Panc1 (cell line): ENCODE data around the gene PHF23. TPM values are rescaled to one million over a fixed set of nuclear protein-coding genes. Genes with fewer than 3 reads are reported as not detected.
A peak's percentile ranks its signal among the peaks of the same experiment; 100 is the strongest.

Experiments
- ATAC-seq: fragments of 200-7000 bp; cut with Tn5 transposase; 2 replicates; pipeline ENCODE4 v1.9.1; 2020; ENCODE audit warnings: mild to moderate bottlenecking, moderate library complexity
- BruUV-seq: library from RNA; stranded (reverse); fragments of 400-500 nt; replicated peaks from 2 replicates; lab custom pipeline; 2021; lab: Mats Ljungman, UMichigan
- CTCF ChIA-PET: fragments of 300-600 bp; sonication (Branson Sonifier 250); formaldehyde crosslinking; loops from one replicate; lab custom pipeline; 2022; ENCODE audit warnings: antibody characterized with exemption; lab: Charles Lee
- POLR2A ChIA-PET: fragments of 300-600 bp; sonication (Branson Sonifier 250); formaldehyde crosslinking; loops from one replicate; lab custom pipeline; 2022; ENCODE audit warnings: antibody characterized with exemption; lab: Charles Lee
- DNase-seq: peaks from one replicate; pipeline ENCODE4 v3.0.0-alpha.2; 2010; ENCODE audit warnings: low read depth, low spot score
- H3K27ac ChIP-seq: 2 replicates; pipeline ENCODE4 v1.5.1; 2011; ENCODE audit warnings: mild to moderate bottlenecking, low read length, inconsistent platforms
- H3K27me3 ChIP-seq: fragments of 200-500 bp; sonication (Bioruptor generic); 2 replicates; pipeline ENCODE4 v1.6.0; 2014; ENCODE audit warnings: low read length, inconsistent platforms; ENCODE audit not compliant: control insufficient read depth, insufficient read depth
- H3K36me3 ChIP-seq: fragments of 200-500 bp; sonication (Bioruptor generic); 2 replicates; pipeline ENCODE4 v1.5.1; 2014; ENCODE audit warnings: inconsistent platforms, mild to moderate bottlenecking, low read length, moderate library complexity; ENCODE audit not compliant: control insufficient read depth, insufficient read depth
- H3K4me1 ChIP-seq: 2 replicates; pipeline ENCODE4 v1.5.1; 2011; ENCODE audit warnings: inconsistent platforms, mild to moderate bottlenecking, low read length, moderate library complexity; ENCODE audit not compliant: control insufficient read depth, insufficient read depth
- H3K4me3 ChIP-seq, 2 experiments: 2 replicates each; pipeline ENCODE4 v1.5.1; 2011 to 2012; ENCODE audit warnings: low read depth in 2 of 2, low read length in 2 of 2, mild to moderate bottlenecking in 2 of 2, inconsistent platforms in 1 of 2, moderate library complexity in 1 of 2
- H3K9me3 ChIP-seq: fragments of 200-500 bp; sonication (Bioruptor generic); 2 replicates; pipeline ENCODE4 v1.5.1; 2014; ENCODE audit warnings: low read depth, mild to moderate bottlenecking, inconsistent platforms, low read length, moderate library complexity; ENCODE audit not compliant: control insufficient read depth, insufficient read depth
- POLR2AphosphoS5 ChIP-seq: IDR thresholded peaks from 2 replicates; pipeline ENCODE4 v1.6.1; 2012; ENCODE audit warnings: mild to moderate bottlenecking, low read depth, low read length, moderate library complexity
- SIN3A ChIP-seq: IDR thresholded peaks from 2 replicates; pipeline ENCODE4 v1.6.1; 2012; ENCODE audit warnings: low read depth, mild to moderate bottlenecking, low read length, moderate library complexity, borderline replicate concordance; ENCODE audit not compliant: insufficient read depth
- TCF7L2 ChIP-seq: IDR thresholded peaks from 2 replicates; pipeline ENCODE4 v1.6.1; 2011; ENCODE audit warnings: mild to moderate bottlenecking, low read depth, low read length, inconsistent platforms
- in situ Hi-C: cut with HindIII; loops from 2 replicates; pipeline ENCODE4 v1.10.0; 2016; ENCODE audit warnings: low sequenced_read_pairs, low pct_unique_long_range_greater_than_20kb
- intact Hi-C: fragments of 100-400 bp; cut with micrococcal nuclease; formaldehyde crosslinking; loops from one replicate; pipeline ENCODE4 v1.10.0; 2022; ENCODE audit not compliant: unreplicated experiment
- total RNA-seq: library from RNA; stranded (reverse); gene quantifications from one replicate; pipeline ENCODE4 v1.2.1, GENCODE V29; 2021; ENCODE audit not compliant: unreplicated experiment
- TF ChIP-seq, protein P1 (sequence below): fragments of 450-650 bp; IDR thresholded peaks from 2 replicates; pipeline ENCODE4 v1.5.1; 2017; ENCODE audit warnings: mild to moderate bottlenecking
- TF ChIP-seq, protein P2 (sequence below), 2 experiments: IDR thresholded peaks; 2 replicates each; pipeline ENCODE4 v1.6.1; 2011 to 2012; ENCODE audit warnings: low read depth in 2 of 2, control low read depth in 1 of 2, low read length in 1 of 2, mild to moderate bottlenecking in 1 of 2, moderate library complexity in 1 of 2; ENCODE audit not compliant: insufficient read depth in 1 of 2

Gene PHF23
- total RNA-seq, 1 experiment from 2014 or later: 69.3 TPM

DNA sequence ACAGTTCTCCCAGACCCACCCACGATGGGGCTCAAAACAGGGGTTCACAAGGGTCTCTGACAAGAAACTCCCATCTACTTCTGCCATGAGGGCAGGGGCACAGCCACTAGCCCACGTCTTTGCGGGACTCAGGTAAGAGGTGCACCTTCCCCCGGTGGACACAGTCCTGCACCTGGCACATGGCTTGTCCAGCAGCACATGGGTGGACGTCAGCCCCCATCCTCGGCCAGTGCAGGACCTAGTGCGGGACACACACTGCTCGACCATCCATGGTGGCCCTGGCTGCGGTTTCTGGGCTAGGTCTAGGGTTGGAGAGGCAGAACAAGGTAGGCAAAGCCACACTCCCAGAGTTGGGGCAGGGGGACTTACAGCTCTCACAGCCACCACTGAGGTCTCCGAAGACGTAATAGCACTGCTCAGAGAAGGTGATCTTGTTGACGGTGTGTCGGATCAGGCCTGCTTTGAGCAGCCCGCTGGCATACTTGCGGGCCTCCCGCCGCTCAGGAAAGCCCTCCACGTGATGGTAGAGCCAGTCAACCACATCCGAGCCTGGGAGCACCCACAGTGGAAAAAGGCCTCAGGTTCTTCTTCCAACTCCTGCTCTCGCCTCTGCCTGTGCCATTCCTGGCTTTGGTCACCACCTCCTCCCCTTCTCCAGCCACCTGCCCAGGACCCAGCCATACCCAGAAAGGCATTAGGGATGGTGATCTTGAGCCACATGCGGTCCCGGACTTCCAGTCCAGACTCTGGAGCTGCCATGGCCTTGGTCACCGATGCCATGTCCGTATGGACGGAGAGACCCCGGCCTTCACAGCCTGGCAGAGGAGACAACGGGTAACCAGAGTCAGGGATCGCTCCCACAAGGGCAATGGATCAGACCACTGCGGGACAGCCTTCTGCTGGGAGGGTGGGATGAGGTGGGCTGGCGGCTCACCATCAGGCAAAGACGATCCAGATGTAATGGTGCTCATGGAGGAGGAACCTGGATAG lies 12.2 kb downstream of the PHF23 start:
- Histone ChIP-seq H3K36me3 (no peaks in the 10 kb centered on the region; the same call in 1 of the 2 replicates), H3K4me1 (peaks cover 39% of the 10 kb centered on the region), H3K4me3 (no peak overlapping the region), H3K9me3 (no peaks in the 10 kb centered on the region), H3K27me3 (no peaks in the 10 kb centered on the region), H3K27ac (no peak overlapping the region)
- BruUV-seq: no TSS peak
- no peak for ATAC-seq
- TF ChIP-seq, protein P1, sequence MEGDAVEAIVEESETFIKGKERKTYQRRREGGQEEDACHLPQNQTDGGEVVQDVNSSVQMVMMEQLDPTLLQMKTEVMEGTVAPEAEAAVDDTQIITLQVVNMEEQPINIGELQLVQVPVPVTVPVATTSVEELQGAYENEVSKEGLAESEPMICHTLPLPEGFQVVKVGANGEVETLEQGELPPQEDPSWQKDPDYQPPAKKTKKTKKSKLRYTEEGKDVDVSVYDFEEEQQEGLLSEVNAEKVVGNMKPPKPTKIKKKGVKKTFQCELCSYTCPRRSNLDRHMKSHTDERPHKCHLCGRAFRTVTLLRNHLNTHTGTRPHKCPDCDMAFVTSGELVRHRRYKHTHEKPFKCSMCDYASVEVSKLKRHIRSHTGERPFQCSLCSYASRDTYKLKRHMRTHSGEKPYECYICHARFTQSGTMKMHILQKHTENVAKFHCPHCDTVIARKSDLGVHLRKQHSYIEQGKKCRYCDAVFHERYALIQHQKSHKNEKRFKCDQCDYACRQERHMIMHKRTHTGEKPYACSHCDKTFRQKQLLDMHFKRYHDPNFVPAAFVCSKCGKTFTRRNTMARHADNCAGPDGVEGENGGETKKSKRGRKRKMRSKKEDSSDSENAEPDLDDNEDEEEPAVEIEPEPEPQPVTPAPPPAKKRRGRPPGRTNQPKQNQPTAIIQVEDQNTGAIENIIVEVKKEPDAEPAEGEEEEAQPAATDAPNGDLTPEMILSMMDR: no peak
- no peak for TF ChIP-seq TCF7L2
- no peak for DNase-seq
- in situ Hi-C loops: no loop called here
- CTCF ChIA-PET: no interaction called here
- intact Hi-C loops: no loop called here
- POLR2A ChIA-PET: no interaction called here

DNA sequence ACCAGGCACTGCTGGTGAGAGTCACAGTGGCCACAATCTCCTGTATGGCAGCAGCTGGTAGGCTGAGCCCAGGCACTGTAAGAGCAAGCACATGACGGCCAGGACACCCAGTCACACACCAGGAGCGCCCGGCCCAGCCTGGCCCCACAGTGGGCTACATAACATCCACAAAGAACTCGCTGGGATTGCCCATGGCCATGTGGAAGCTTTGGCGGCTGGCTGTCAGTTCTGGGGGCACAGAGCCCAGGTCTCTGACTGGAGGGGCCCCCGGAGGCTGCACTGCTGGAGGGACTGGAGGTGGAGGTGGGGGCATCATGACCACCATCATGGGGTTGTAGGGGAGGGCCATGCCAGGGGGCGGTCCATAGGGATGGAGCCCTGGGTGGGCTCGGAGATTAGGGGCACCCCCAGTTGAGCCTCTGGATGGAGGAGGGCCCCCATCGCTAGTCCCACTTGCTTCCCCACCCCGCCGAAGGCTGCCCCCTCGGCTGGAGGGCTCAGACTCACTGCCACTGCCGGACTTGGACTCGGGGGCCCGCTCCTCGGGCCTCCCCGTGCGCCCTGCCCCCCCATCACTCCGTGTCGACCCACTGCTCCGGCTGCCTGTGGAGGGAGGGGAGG lies 13.4 kb downstream of the PHF23 start:
- DNase-seq: no peak
- ChIA-PET POLR2A (no interaction called here), CTCF (no interaction called here)
- no peaks in the 10 kb centered on the region for H3K9me3 ChIP-seq
- intact Hi-C loops: no loop called here
- ATAC-seq: 0 out of 2 replicates have a peak, but pooled peaks have one; percentile 26
- TF ChIP-seq TCF7L2 (no peak), SIN3A (no peak), POLR2AphosphoS5 (no peak)
- TF ChIP-seq, protein P1: no peak
- TF ChIP-seq, protein P2, sequence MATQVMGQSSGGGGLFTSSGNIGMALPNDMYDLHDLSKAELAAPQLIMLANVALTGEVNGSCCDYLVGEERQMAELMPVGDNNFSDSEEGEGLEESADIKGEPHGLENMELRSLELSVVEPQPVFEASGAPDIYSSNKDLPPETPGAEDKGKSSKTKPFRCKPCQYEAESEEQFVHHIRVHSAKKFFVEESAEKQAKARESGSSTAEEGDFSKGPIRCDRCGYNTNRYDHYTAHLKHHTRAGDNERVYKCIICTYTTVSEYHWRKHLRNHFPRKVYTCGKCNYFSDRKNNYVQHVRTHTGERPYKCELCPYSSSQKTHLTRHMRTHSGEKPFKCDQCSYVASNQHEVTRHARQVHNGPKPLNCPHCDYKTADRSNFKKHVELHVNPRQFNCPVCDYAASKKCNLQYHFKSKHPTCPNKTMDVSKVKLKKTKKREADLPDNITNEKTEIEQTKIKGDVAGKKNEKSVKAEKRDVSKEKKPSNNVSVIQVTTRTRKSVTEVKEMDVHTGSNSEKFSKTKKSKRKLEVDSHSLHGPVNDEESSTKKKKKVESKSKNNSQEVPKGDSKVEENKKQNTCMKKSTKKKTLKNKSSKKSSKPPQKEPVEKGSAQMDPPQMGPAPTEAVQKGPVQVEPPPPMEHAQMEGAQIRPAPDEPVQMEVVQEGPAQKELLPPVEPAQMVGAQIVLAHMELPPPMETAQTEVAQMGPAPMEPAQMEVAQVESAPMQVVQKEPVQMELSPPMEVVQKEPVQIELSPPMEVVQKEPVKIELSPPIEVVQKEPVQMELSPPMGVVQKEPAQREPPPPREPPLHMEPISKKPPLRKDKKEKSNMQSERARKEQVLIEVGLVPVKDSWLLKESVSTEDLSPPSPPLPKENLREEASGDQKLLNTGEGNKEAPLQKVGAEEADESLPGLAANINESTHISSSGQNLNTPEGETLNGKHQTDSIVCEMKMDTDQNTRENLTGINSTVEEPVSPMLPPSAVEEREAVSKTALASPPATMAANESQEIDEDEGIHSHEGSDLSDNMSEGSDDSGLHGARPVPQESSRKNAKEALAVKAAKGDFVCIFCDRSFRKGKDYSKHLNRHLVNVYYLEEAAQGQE (IDR thresholded peaks at IDR 0.05; ENCODE audit: insufficient read depth in 1 of 2, low read depth in 2 of 2, low read length in 1 of 2): no peak
- no peaks in the 10 kb centered on the region; the same call in 1 of the 2 replicates for H3K36me3 ChIP-seq
- peak overlapping the region; percentile 75; the same call in 1 of the 2 replicates for H3K27ac ChIP-seq
- no peaks in the 10 kb centered on the region for H3K27me3 ChIP-seq
- no peak overlapping the region for H3K4me3 ChIP-seq
- in situ Hi-C loops: no loop called here
- peaks cover 45% of the 10 kb centered on the region for H3K4me1 ChIP-seq
- no TSS peak for BruUV-seq
